ENCODE data around the gene DMWD.

The DMWD gene

GRCh38 chr19:45790942-45791341 is 1.7 kb downstream of the DMWD start:
- DNase-seq (ENCODE audit: extremely low spot score, insufficient read length, low read depth) (no peak), FAIRE-seq (peak; percentile 73)

GRCh38 chr19:45789035-45789786 is 3.4 kb downstream of the DMWD start:
- no peak for DNase-seq (ENCODE audit: extremely low spot score, insufficient read length, low read depth)
- no peak for FAIRE-seq

- DNase-seq (ENCODE audit: extremely low spot score, insufficient read length, low read depth), result no peak
- no peak for FAIRE-seq
Observed at GRCh38 chr19:45786533-45786894, 6.1 kb downstream of the DMWD start.

- FAIRE-seq, result no peak
- DNase-seq (ENCODE audit: extremely low spot score, insufficient read length, low read depth), result no peak
Observed at GRCh38 chr19:45785781-45786532, 6.7 kb downstream of the DMWD start.

- DNase-seq (ENCODE audit: extremely low spot score, insufficient read length, low read depth), result no peak
- FAIRE-seq, result no peak
Observed at GRCh38 chr19:45785097-45785496, 7.5 kb downstream of the DMWD start.

GRCh38 chr19:45784096-45784495 is 8.5 kb downstream of the DMWD start:
- FAIRE-seq (no peak), DNase-seq (ENCODE audit: extremely low spot score, insufficient read length, low read depth) (no peak)

GRCh38 chr19:45782820-45783785 is 9.5 kb downstream of the DMWD start:
- DNase-seq (ENCODE audit: extremely low spot score, insufficient read length, low read depth), result no peak

GRCh38 chr19:45782162-45782691 is 10.4 kb downstream of the DMWD start, which contains the start of gene DMPK:
Gene DMPK, minus strand, starts transcription at chr19:45782490. Its CDS starts 138 bp downstream, at chr19:45782352.
- FAIRE-seq (no peak), DNase-seq (ENCODE audit: extremely low spot score, insufficient read length, low read depth) (no peak)

More at GRCh38 chr19:45782820-45783785, 9.5 kb downstream of the DMWD start:
- no peak for FAIRE-seq

- FAIRE-seq (no peak), DNase-seq (ENCODE audit: extremely low spot score, insufficient read length, low read depth) (no peak)
Observed at GRCh38 chr19:45781214-45782161, 11.2 kb downstream of the DMWD start.

GRCh38 chr19:45780448-45781213 is 12.0 kb downstream of the DMWD start:
- FAIRE-seq (no peak), DNase-seq (ENCODE audit: extremely low spot score, insufficient read length, low read depth) (no peak)

GRCh38 chr19:45780146-45780447 is 12.5 kb downstream of the DMWD start:
- FAIRE-seq, result no peak

GRCh38 chr19:45779231-45780145 is 13.2 kb downstream of the DMWD start:
- peak; percentile 88 for DNase-seq (ENCODE audit: extremely low spot score, insufficient read length, low read depth)
- FAIRE-seq, result peak; percentile 94

More at GRCh38 chr19:45780146-45780447, 12.5 kb downstream of the DMWD start:
- DNase-seq (ENCODE audit: extremely low spot score, insufficient read length, low read depth), result no peak

GRCh38 chr19:45778010-45778661 is 14.5 kb downstream of the DMWD start:
- FAIRE-seq (no peak), DNase-seq (ENCODE audit: extremely low spot score, insufficient read length, low read depth) (no peak)

GRCh38 chr19:45777395-45777961 is 15.2 kb downstream of the DMWD start:
- DNase-seq (ENCODE audit: extremely low spot score, insufficient read length, low read depth) (no peak), FAIRE-seq (no peak)

- DNase-seq (ENCODE audit: extremely low spot score, insufficient read length, low read depth), result no peak
- FAIRE-seq, result no peak
Observed at GRCh38 chr19:45774765-45775164, 17.9 kb downstream of the DMWD start.

GRCh38 chr19:45773384-45773783 is 19.3 kb downstream of the DMWD start:
- DNase-seq (ENCODE audit: extremely low spot score, insufficient read length, low read depth) (no peak), FAIRE-seq (no peak)

- FAIRE-seq (no peak), DNase-seq (ENCODE audit: extremely low spot score, insufficient read length, low read depth) (no peak)
Observed at GRCh38 chr19:45772912-45773311, 19.7 kb downstream of the DMWD start.
